ENCODE data around the gene NFE2L2.

DNA sequence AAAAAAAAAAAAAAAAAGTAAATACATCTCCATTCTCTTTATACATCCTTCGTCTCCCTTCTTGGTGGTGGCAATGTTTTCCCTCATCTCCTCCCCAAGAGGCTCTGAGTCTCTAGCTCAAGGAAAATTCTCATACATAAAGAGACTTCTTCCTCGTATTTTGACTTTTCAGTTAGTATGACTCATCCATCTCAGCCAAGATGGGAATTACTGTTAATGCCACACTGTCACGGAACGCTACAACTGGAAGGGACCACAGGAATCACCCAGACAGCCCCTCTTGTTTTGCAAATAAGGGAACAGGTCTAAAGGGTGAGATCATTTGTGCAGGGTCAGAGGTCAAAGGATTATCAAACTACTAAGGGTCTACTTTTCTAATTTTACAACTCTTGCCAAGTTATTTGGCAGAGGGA, 19.5 kb downstream of the NFE2L2 start:
- TF ChIP-seq CTCF (IDR thresholded peaks at IDR 0.05) (no peak), ZFX (IDR thresholded peaks at IDR 0.05; ENCODE audit: borderline replicate concordance) (no peak)

Measured in 22Rv1 (cell line).